HG03097 (cell line): Measurements from ENCODE around the gene ENTPD1.
"Not testable (repeated sequence)": the region's sequence is repeated elsewhere in the genome, so short reads cannot be mapped to it uniquely, and the experiment has no call there.

Experiments used
- ATAC-seq: cut with Tn5 transposase; IDR thresholded peaks from one replicate; pipeline ENCODE4 v1.9.1; 2021; ENCODE audit not compliant: unreplicated experiment, low FRiP score

Gene ENTPD1

GRCh38 chr10:95792211-95792780 is 36.3 kb downstream of the ENTPD1 start:
- no peak for ATAC-seq

GRCh38 chr10:95792874-95793285 is 36.9 kb downstream of the ENTPD1 start:
- no peak for ATAC-seq

GRCh38 chr10:95793401-95794045 is 37.6 kb downstream of the ENTPD1 start:
- ATAC-seq = no peak

- no peak for ATAC-seq
These were observed 38.2 kb downstream of the ENTPD1 start for GRCh38 chr10:95794195-95794594.

- no peak for ATAC-seq
These were observed 39.6 kb downstream of the ENTPD1 start for GRCh38 chr10:95795602-95796001.

GRCh38 chr10:95796504-95796903 is 40.5 kb downstream of the ENTPD1 start:
- no peak for ATAC-seq

GRCh38 chr10:95798096-95798855 is 42.3 kb downstream of the ENTPD1 start:
- ATAC-seq = no peak

GRCh38 chr10:95800286-95800685 is 44.3 kb downstream of the ENTPD1 start:
- ATAC-seq = not testable (repeated sequence)

GRCh38 chr10:95806687-95807380 is 50.9 kb downstream of the ENTPD1 start:
- ATAC-seq = not testable (repeated sequence)

- ATAC-seq = not testable (repeated sequence)
These were observed 52.8 kb downstream of the ENTPD1 start for GRCh38 chr10:95808705-95809308.

GRCh38 chr10:95809370-95810197 is 53.6 kb downstream of the ENTPD1 start:
- no peak for ATAC-seq

GRCh38 chr10:95810198-95810976 is 54.4 kb downstream of the ENTPD1 start:
- no peak for ATAC-seq

GRCh38 chr10:95813054-95813685 is 57.2 kb downstream of the ENTPD1 start:
- no peak for ATAC-seq

GRCh38 chr10:95814011-95814727 is 58.2 kb downstream of the ENTPD1 start:
- no peak for ATAC-seq

GRCh38 chr10:95815133-95815532 is 59.2 kb downstream of the ENTPD1 start:
- ATAC-seq = no peak

- ATAC-seq = no peak
These were observed 59.8 kb downstream of the ENTPD1 start for GRCh38 chr10:95815701-95816240.

- ATAC-seq = no peak
These were observed 62.0 kb downstream of the ENTPD1 start for GRCh38 chr10:95818010-95818409.

GRCh38 chr10:95818668-95819067 is 62.7 kb downstream of the ENTPD1 start:
- ATAC-seq = no peak
